PFSK-1 (cell line): Measurements from ENCODE around the gene MFAP1.

Experiments used
- FOXP2 ChIP-seq: optimal IDR thresholded peaks from 2 replicates; pipeline ENCODE3; 2011; ENCODE audit warnings: borderline replicate concordance, control low read depth, inconsistent platforms; ENCODE audit not compliant: insufficient read depth; ENCODE audit errors: extremely low read length, extremely low read depth
- POLR2AphosphoS5 ChIP-seq: IDR thresholded peaks from 2 replicates; pipeline ENCODE4 v1.6.1; 2012; ENCODE audit warnings: low read depth, mild to moderate bottlenecking, control low read depth, low read length, moderate library complexity
- REST ChIP-seq, 2 experiments: IDR thresholded peaks; 2 replicates each; pipeline versions ENCODE4 v1.6.1 to v1.8.0; 2011 to 2012; ENCODE audit warnings: low read depth in 2 of 2, low read length in 2 of 2, control low read depth in 1 of 2, inconsistent platforms in 1 of 2, mild to moderate bottlenecking in 1 of 2, moderate library complexity in 1 of 2; ENCODE audit not compliant: insufficient read depth in 1 of 2
- SIN3A ChIP-seq: IDR thresholded peaks from 2 replicates; pipeline ENCODE4 v1.6.1; 2012; ENCODE audit warnings: mild to moderate bottlenecking, low read length, moderate library complexity, borderline replicate concordance; ENCODE audit not compliant: insufficient read depth
- TAF1 ChIP-seq: IDR thresholded peaks from 2 replicates; pipeline ENCODE4 v1.6.1; 2012; ENCODE audit warnings: low read length, control low read depth, borderline replicate concordance; ENCODE audit not compliant: insufficient read depth

- TF ChIP-seq REST (IDR thresholded peaks at IDR 0.05; ENCODE audit: insufficient read depth in 1 of 2, low read depth in 2 of 2, low read length in 2 of 2) (no peak), SIN3A (no peak), POLR2AphosphoS5 (no peak), TAF1 (no peak), FOXP2 (no peak)
Observed at GRCh38 chr15:43845421-43845820, 20.9 kb upstream of the MFAP1 start.
